Transverse colon (tissue), 4 donors: ENCODE measurements around the gene TTLL12. TPM values are rescaled to one million over a fixed set of nuclear protein-coding genes. Genes with fewer than 3 reads are reported as not detected.

ENCODE experiments used
- DNase-seq: peaks from one replicate; pipeline ENCODE4 v3.0.0-alpha.2; 2019
- H3K27ac ChIP-seq, 4 donors: fragments of 200-600 bp; sonication (generic); 2 replicates each; pipeline ENCODE4 v1.5.1; 2016 to 2018; ENCODE audit warnings: inconsistent platforms in 4 of 4
- H3K27me3 ChIP-seq: fragments of 200-600 bp; sonication (generic); 2 replicates; pipeline ENCODE4 v1.5.1; 2017; ENCODE audit warnings: inconsistent platforms
- H3K36me3 ChIP-seq, 4 donors: fragments of 200-600 bp; sonication (generic); 2 replicates each; pipeline ENCODE4 v1.5.1; 2017 to 2019; ENCODE audit warnings: inconsistent platforms in 4 of 4
- H3K4me1 ChIP-seq, 4 donors: fragments of 200-600 bp; sonication (generic); 2 replicates each; pipeline ENCODE4 v1.5.1; 2017 to 2020; ENCODE audit warnings: inconsistent platforms in 4 of 4
- H3K4me3 ChIP-seq, 4 donors: fragments of 200-600 bp; sonication (generic); 1 replicate in 1 of 4; 2 replicates in 3 of 4; pipeline versions ENCODE4 v1.5.1 to v1.6.1; 2017 to 2019; ENCODE audit warnings: inconsistent platforms in 4 of 4
- H3K9me3 ChIP-seq, 2 donors: fragments of 200-600 bp; sonication (generic); 2 replicates each; pipeline ENCODE4 v1.5.1; 2017 to 2019; ENCODE audit warnings: inconsistent platforms in 2 of 2
- CTCF ChIP-seq, 5 experiments: fragments of 200-600 bp in 3 of 5; fragments of 450-650 bp in 2 of 5; sonication (generic) in 3 of 5; IDR thresholded peaks; 1 replicate in 2 of 5; 2 replicates in 3 of 5; pipeline ENCODE4 v1.5.1; 2016 to 2017; ENCODE audit warnings: antibody characterized with exemption in 5 of 5, inconsistent platforms in 3 of 5, mild to moderate bottlenecking in 2 of 5, moderate library complexity in 1 of 5
- EP300 ChIP-seq: sonication (generic); formaldehyde crosslinking; IDR thresholded peaks from one replicate; pipeline ENCODE4 v1.6.1; 2017; ENCODE audit warnings: antibody characterized with exemption, low read depth
- POLR2A ChIP-seq: fragments of 450-650 bp; IDR thresholded peaks from one replicate; pipeline ENCODE4 v1.6.1; 2016; ENCODE audit warnings: antibody characterized with exemption, mild to moderate bottlenecking, moderate library complexity
- POLR2AphosphoS5 ChIP-seq, 3 donors: sonication (generic); formaldehyde crosslinking; IDR thresholded peaks; one replicate each; pipeline ENCODE4 v1.6.1; 2016; ENCODE audit warnings: antibody characterized with exemption in 3 of 3
- WGBS, 2 donors: methylation state at CpG; one replicate each; pipeline ENCODE4 v1.1.5; 2018; ENCODE audit warnings: low coverage in 1 of 2; 5-methylcytosine and 5-hydroxymethylcytosine counted together
- in situ Hi-C, 4 donors: fragments of 200-750 bp; cut with MboI; loops; one replicate each; pipeline versions ENCODE4 v1.15.0 to v1.15.1; 2017; ENCODE audit warnings: low sequenced_read_pairs in 3 of 4, low pct_ligation_motif_present in 1 of 4, low pct_unique_long_range_greater_than_20kb in 1 of 4
- intact Hi-C: fragments of 100-400 bp; cut with DNase I; formaldehyde crosslinking; loops from one replicate; pipeline ENCODE4 v1.15.1; 2023; ENCODE audit warnings: low total_unique reads
- total RNA-seq, 4 donors: library from RNA; depleted of rRNA; stranded (reverse); fragments of >200 nt; gene quantifications; one replicate each; pipeline ENCODE4 v1.1.0, GENCODE V29; 2016

TTLL12 gene
- total RNA-seq, 4 donors from 2014 or later = 88.1 to 171 (median 161) TPM

- Histone ChIP-seq H3K4me1 (no peaks in the 10 kb centered on the region), H3K36me3 (no peaks in the 10 kb centered on the region), H3K4me3 (no peak overlapping the region), H3K27me3 (peaks cover 17% of the 10 kb centered on the region), H3K27ac (no peak overlapping the region), H3K9me3 (no peaks in the 10 kb centered on the region)
- in situ Hi-C loops = no loop called here
- 77% methylated on average over 17 of the region's 17 CpGs; no CpG with 5 or more reads in 1 of the 2 donors for WGBS, 2 donors
- DNase-seq = no peak
- intact Hi-C loops = no loop called here
- no peak for TF ChIP-seq POLR2A
- no peak for TF ChIP-seq EP300
- TF ChIP-seq CTCF (IDR thresholded peaks at IDR 0.05) = no peak
- no peak for TF ChIP-seq POLR2AphosphoS5 (IDR thresholded peaks at IDR 0.05)
Measured at GRCh38 chr22:43200031-43200430, 13.1 kb upstream of the TTLL12 start.

- H3K27ac ChIP-seq = no peak overlapping the region
- H3K4me3 ChIP-seq = no peak overlapping the region
- H3K27me3 ChIP-seq = peaks cover 18% of the 10 kb centered on the region
- H3K9me3 ChIP-seq = no peaks in the 10 kb centered on the region
- WGBS, 2 donors = 80 to 83% methylated on average over 1 to 11 of the region's 11 CpGs
- in situ Hi-C loops (no loop called here), intact Hi-C loops (no loop called here)
- H3K4me1 ChIP-seq = no peaks in the 10 kb centered on the region
- TF ChIP-seq POLR2A (no peak), POLR2AphosphoS5 (IDR thresholded peaks at IDR 0.05) (no peak), EP300 (no peak), CTCF (IDR thresholded peaks at IDR 0.05) (no peak)
- DNase-seq = no peak
- H3K36me3 ChIP-seq = no peaks in the 10 kb centered on the region
Measured at GRCh38 chr22:43199541-43199940, 12.6 kb upstream of the TTLL12 start.

- Histone ChIP-seq H3K9me3 (no peaks in the 10 kb centered on the region), H3K27me3 (peaks cover 18% of the 10 kb centered on the region), H3K4me1 (no peaks in the 10 kb centered on the region), H3K4me3 (no peak overlapping the region), H3K27ac (no peak overlapping the region), H3K36me3 (no peaks in the 10 kb centered on the region)
- intact Hi-C loops = no loop called here
- DNase-seq = no peak
- in situ Hi-C loops = no loop called here
- no peak for TF ChIP-seq EP300
- TF ChIP-seq POLR2AphosphoS5 (IDR thresholded peaks at IDR 0.05) = no peak
- TF ChIP-seq POLR2A = no peak
- TF ChIP-seq CTCF (IDR thresholded peaks at IDR 0.05) = no peak
- 75 to 77% methylated on average over 4 to 9 of the region's 9 CpGs for WGBS, 2 donors
Measured at GRCh38 chr22:43198936-43199335, 12.0 kb upstream of the TTLL12 start.

- WGBS, 2 donors = 84% methylated on average over 5 of the region's 5 CpGs; no CpG with 5 or more reads in 1 of the 2 donors
- DNase-seq = no peak
- Histone ChIP-seq H3K27me3 (peaks cover 18% of the 10 kb centered on the region), H3K36me3 (no peaks in the 10 kb centered on the region), H3K4me1 (no peaks in the 10 kb centered on the region), H3K27ac (no peak overlapping the region), H3K4me3 (no peak overlapping the region), H3K9me3 (no peaks in the 10 kb centered on the region)
- intact Hi-C loops (no loop called here), in situ Hi-C loops (no loop called here)
- TF ChIP-seq POLR2A (no peak), EP300 (no peak), POLR2AphosphoS5 (IDR thresholded peaks at IDR 0.05) (no peak), CTCF (IDR thresholded peaks at IDR 0.05) (no peak)
Measured at GRCh38 chr22:43198126-43198525, 11.2 kb upstream of the TTLL12 start.
